ENCODE results near the gene ITPR2. TPM values are rescaled to one million over a fixed set of nuclear protein-coding genes. Genes with fewer than 3 reads are reported as not detected.

The ITPR2 gene
- total RNA-seq, 1 experiment from 2014 or later, result 4.0 TPM

DNA sequence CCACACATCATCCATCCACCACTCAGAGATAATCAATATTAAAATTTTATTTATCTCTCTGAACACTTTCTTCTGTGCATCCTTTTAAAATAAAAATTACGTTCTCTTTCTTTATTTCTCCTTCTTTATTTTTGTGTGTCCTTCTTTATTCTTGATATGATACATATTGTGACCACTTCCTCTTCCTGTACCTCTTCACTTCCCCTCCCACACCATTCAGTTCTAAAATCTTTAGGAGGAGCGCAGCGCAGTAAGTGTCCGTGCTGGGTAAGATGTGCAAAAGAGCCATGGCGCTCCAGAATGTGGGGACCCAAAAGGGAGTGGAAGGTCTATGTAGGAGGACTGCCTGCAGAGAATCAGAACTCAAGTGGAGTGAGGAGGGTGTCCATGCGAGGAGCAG, 256.7 kb downstream of the ITPR2 start:
- no peaks in the 10 kb centered on the region for H4K20me1 ChIP-seq (ENCODE audit: low read length)
- intact Hi-C loops (cut with micrococcal nuclease), result no loop called here
- no peaks in the 10 kb centered on the region for H3K4me1 ChIP-seq (ENCODE audit: insufficient read depth, low read length)
- ChIA-PET CTCF (no interaction called here), POLR2A (ENCODE audit: unreplicated experiment) (no interaction called here)
- no peak overlapping the region for H3K27ac ChIP-seq (ENCODE audit: low read length)
- BruUV-seq (replicated peaks), result no TSS peak
- TF ChIP-seq, protein P1, sequence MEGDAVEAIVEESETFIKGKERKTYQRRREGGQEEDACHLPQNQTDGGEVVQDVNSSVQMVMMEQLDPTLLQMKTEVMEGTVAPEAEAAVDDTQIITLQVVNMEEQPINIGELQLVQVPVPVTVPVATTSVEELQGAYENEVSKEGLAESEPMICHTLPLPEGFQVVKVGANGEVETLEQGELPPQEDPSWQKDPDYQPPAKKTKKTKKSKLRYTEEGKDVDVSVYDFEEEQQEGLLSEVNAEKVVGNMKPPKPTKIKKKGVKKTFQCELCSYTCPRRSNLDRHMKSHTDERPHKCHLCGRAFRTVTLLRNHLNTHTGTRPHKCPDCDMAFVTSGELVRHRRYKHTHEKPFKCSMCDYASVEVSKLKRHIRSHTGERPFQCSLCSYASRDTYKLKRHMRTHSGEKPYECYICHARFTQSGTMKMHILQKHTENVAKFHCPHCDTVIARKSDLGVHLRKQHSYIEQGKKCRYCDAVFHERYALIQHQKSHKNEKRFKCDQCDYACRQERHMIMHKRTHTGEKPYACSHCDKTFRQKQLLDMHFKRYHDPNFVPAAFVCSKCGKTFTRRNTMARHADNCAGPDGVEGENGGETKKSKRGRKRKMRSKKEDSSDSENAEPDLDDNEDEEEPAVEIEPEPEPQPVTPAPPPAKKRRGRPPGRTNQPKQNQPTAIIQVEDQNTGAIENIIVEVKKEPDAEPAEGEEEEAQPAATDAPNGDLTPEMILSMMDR (conservative IDR thresholded peaks at IDR 0.05; ENCODE audit: low read depth, low read length), result no peak
- TF ChIP-seq EZH2phosphoT487 (IDR thresholded peaks at IDR 0.05; ENCODE audit: borderline replicate concordance, low read length) (no peak), EZH2 (IDR thresholded peaks at IDR 0.05; ENCODE audit: low read length, unreplicated experiment) (no peak)
- H3K9me3 ChIP-seq (ENCODE audit: low read length), result no peaks in the 10 kb centered on the region
- H3K36me3 ChIP-seq (ENCODE audit: low read depth, low read length), result no peaks in the 10 kb centered on the region
- H3K79me2 ChIP-seq (ENCODE audit: low read length), result no peaks in the 10 kb centered on the region
- no peak for DNase-seq
- no peak overlapping the region for H3K4me3 ChIP-seq (ENCODE audit: low read length)
- no peaks in the 10 kb centered on the region for H3F3A ChIP-seq (ENCODE audit: low read length, unreplicated experiment)
- no peak overlapping the region for H3K9ac ChIP-seq (ENCODE audit: low read length)
- ATAC-seq, result no peak
- H3K4me2 ChIP-seq (ENCODE audit: low read length), result no peak overlapping the region
- no peaks in the 10 kb centered on the region for H3K9me2 ChIP-seq (replicated peaks; ENCODE audit: low read length)
- H3K27me3 ChIP-seq (ENCODE audit: low read length), result no peaks in the 10 kb centered on the region
- H2AFZ ChIP-seq (ENCODE audit: low read length), result no peak overlapping the region

DNA sequence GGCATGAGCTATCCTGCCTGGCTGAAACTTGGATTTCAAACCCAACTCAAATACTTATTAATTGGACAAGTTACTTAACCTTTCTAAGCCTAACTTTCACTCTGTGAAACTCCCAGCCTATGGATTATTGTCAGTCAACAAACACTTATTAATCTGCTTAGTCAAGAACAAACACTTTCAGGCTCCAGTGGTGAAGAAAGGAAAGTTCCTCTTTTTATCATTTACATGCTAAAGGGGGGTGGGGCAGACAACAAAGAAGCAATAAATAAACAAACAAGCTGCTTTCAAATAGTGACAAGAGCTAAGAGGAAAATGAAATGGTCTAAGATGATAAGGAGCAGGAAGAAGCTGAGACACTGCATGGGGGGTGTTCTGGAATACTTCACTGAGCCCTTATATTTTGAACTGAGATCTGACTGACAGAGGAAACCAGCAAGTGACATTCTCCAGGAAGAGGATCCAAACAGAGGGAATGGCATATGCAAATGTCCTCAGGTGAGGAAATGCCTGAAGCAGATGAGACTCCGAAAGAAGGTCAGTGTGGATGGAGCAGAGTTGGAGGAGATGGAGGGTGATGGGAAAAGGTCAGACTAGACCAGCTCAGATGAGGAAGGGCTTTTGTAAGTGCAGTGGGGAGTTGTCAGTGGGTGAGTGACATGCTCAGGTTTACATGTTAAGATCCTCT, 259.6 kb downstream of the ITPR2 start:
- intact Hi-C loops (cut with micrococcal nuclease), result no loop called here
- no peak for ATAC-seq
- POLR2A ChIA-PET (ENCODE audit: unreplicated experiment), result no interaction called here

DNA sequence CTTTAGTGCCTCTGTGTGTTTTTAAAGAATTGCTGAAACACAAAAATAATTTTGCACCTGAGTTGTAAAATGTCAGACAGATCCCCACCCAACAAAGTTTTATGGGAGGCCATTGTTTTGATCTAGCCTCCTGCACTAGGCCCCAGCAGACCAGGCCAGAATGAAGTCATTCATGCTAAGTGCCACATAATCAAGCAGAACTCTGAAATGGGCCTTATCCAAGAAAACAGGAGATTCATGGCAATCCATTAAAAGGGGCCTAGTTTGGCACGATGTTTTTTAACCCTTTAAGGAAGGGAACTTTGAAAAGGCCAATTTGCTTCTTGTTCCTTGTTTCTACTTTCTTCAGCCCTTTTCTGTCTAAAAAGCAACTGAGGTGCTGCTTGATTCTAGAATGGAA, 260.9 kb downstream of the ITPR2 start:
- Histone ChIP-seq H3F3A (ENCODE audit: low read length, unreplicated experiment) (no peaks in the 10 kb centered on the region), H3K27ac (ENCODE audit: low read length) (no peak overlapping the region), H4K20me1 (ENCODE audit: low read length) (no peaks in the 10 kb centered on the region), H3K27me3 (ENCODE audit: low read length) (no peaks in the 10 kb centered on the region), H2AFZ (ENCODE audit: low read length) (no peak overlapping the region), H3K36me3 (ENCODE audit: low read depth, low read length) (no peaks in the 10 kb centered on the region), H3K9me2 (replicated peaks; ENCODE audit: low read length) (no peaks in the 10 kb centered on the region), H3K79me2 (ENCODE audit: low read length) (no peaks in the 10 kb centered on the region), H3K4me1 (ENCODE audit: insufficient read depth, low read length) (no peaks in the 10 kb centered on the region), H3K4me3 (ENCODE audit: low read length) (no peak overlapping the region), H3K4me2 (ENCODE audit: low read length) (no peak overlapping the region), H3K9ac (ENCODE audit: low read length) (no peak overlapping the region), H3K9me3 (ENCODE audit: low read length) (no peaks in the 10 kb centered on the region)
- no peak for DNase-seq
- TF ChIP-seq EZH2 (IDR thresholded peaks at IDR 0.05; ENCODE audit: low read length, unreplicated experiment) (no peak), EZH2phosphoT487 (IDR thresholded peaks at IDR 0.05; ENCODE audit: borderline replicate concordance, low read length) (no peak)
- TF ChIP-seq, protein P1 (conservative IDR thresholded peaks at IDR 0.05; ENCODE audit: low read depth, low read length), result no peak
- ChIA-PET POLR2A (ENCODE audit: unreplicated experiment) (no interaction called here), CTCF (no interaction called here)
- ATAC-seq, result no peak
- no TSS peak for BruUV-seq (replicated peaks)
- intact Hi-C loops (cut with micrococcal nuclease), result no loop called here

More for the DNA sequence above, 259.6 kb downstream of the ITPR2 start:
- Histone ChIP-seq H3K27me3 (ENCODE audit: low read length) (no peaks in the 10 kb centered on the region), H3K9me3 (ENCODE audit: low read length) (no peaks in the 10 kb centered on the region), H3K4me1 (ENCODE audit: insufficient read depth, low read length) (no peaks in the 10 kb centered on the region), H3K79me2 (ENCODE audit: low read length) (no peaks in the 10 kb centered on the region), H3K4me3 (ENCODE audit: low read length) (no peak overlapping the region), H3K9ac (ENCODE audit: low read length) (no peak overlapping the region), H3K36me3 (ENCODE audit: low read depth, low read length) (no peaks in the 10 kb centered on the region), H4K20me1 (ENCODE audit: low read length) (no peaks in the 10 kb centered on the region), H3F3A (ENCODE audit: low read length, unreplicated experiment) (no peaks in the 10 kb centered on the region), H3K27ac (ENCODE audit: low read length) (no peak overlapping the region), H2AFZ (ENCODE audit: low read length) (no peak overlapping the region), H3K9me2 (replicated peaks; ENCODE audit: low read length) (no peaks in the 10 kb centered on the region), H3K4me2 (ENCODE audit: low read length) (no peak overlapping the region)
- no TSS peak for BruUV-seq (replicated peaks)
- CTCF ChIA-PET, result interaction anchor here (0.7 kb wide), 1 partner anchor 145 kb away, joined by 3 read pairs; no protein-coding TSS in a partner anchor
- TF ChIP-seq EZH2 (IDR thresholded peaks at IDR 0.05; ENCODE audit: low read length, unreplicated experiment) (no peak), EZH2phosphoT487 (IDR thresholded peaks at IDR 0.05; ENCODE audit: borderline replicate concordance, low read length) (no peak)
- TF ChIP-seq, protein P1 (conservative IDR thresholded peaks at IDR 0.05; ENCODE audit: low read depth, low read length), result no peak
- no peak for DNase-seq

Data from PC-3 (cell line).